Astrocyte (in vitro differentiated cells and primary cell): ENCODE results near the gene UGT2B15.

Source experiments
- EZH2 ChIP-seq: IDR thresholded peaks from 2 replicates; pipeline ENCODE4 v1.6.1; 2012; ENCODE audit warnings: mild to moderate bottlenecking, low read length, inconsistent platforms; ENCODE audit not compliant: insufficient read depth
- TF ChIP-seq, protein P1 (sequence below): IDR thresholded peaks from 2 replicates; pipeline ENCODE4 v1.5.1; 2011; ENCODE audit warnings: low read depth, mild to moderate bottlenecking, inconsistent platforms, low read length, moderate library complexity; ENCODE audit not compliant: insufficient read depth

DNA sequence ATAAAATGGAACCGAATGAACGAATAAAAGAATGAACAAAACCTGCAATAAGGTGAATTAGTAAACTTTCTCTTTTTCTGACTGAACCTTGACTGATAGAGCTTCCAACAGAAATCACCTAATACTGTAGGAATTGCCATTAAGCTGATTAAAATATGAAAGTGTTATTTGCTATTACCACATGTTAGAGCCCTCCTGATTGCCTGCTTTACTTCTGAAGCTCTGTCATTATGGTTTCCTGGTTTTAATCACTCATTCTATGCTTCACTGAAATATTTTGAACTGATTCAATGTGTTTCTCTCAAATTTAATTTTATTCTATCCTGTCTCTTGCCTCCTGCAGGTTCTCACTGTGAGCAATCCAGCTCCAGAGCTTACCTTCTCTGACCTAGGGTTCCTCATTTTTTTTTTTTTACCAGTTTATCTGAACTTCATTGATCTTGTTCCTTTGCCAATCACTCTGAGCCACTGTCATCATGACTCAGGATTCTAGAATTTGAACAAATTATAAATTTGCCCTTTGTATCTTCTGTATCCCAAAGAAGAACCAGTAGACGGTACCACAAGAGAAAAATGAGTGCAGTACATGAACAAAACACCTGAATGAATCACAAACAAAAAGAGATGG, 48.1 kb upstream of the UGT2B15 start:
- TF ChIP-seq, protein P1, sequence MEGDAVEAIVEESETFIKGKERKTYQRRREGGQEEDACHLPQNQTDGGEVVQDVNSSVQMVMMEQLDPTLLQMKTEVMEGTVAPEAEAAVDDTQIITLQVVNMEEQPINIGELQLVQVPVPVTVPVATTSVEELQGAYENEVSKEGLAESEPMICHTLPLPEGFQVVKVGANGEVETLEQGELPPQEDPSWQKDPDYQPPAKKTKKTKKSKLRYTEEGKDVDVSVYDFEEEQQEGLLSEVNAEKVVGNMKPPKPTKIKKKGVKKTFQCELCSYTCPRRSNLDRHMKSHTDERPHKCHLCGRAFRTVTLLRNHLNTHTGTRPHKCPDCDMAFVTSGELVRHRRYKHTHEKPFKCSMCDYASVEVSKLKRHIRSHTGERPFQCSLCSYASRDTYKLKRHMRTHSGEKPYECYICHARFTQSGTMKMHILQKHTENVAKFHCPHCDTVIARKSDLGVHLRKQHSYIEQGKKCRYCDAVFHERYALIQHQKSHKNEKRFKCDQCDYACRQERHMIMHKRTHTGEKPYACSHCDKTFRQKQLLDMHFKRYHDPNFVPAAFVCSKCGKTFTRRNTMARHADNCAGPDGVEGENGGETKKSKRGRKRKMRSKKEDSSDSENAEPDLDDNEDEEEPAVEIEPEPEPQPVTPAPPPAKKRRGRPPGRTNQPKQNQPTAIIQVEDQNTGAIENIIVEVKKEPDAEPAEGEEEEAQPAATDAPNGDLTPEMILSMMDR = no peak
- TF ChIP-seq EZH2 = no peak
